Ovary (tissue), 3 donors: ENCODE measurements around the gene SURF6.

Experiments used
- CTCF ChIP-seq, 3 donors: fragments of 450-650 bp in 2 of 3; fragments of 200-600 bp in 1 of 3; IDR thresholded peaks; one replicate each; pipeline versions ENCODE4 v1.5.1 to v1.8.0; 2016 to 2022; ENCODE audit warnings: antibody characterized with exemption in 3 of 3, mild to moderate bottlenecking in 1 of 3
- EP300 ChIP-seq: sonication (generic); formaldehyde crosslinking; IDR thresholded peaks from one replicate; pipeline ENCODE4 v1.6.1; 2017; ENCODE audit warnings: antibody characterized with exemption
- POLR2A ChIP-seq: fragments of 450-650 bp; IDR thresholded peaks from one replicate; pipeline ENCODE4 v1.6.1; 2017; ENCODE audit warnings: antibody characterized with exemption, mild to moderate bottlenecking, moderate library complexity
- donor health status: DM: no; HTN: no; CAD: no.

GRCh38 chr9:133352635-133353340 lies 16.8 kb upstream of the SURF6 start:
- no peak for TF ChIP-seq CTCF (IDR thresholded peaks at IDR 0.05)
- TF ChIP-seq POLR2A = no peak
- no peak for TF ChIP-seq EP300
